Measurements from ENCODE around the gene ZBTB12.
"Not testable (repeated sequence)": the region's sequence is repeated elsewhere in the genome, so short reads cannot be mapped to it uniquely, and the experiment has no call there.

ZBTB12 gene

GRCh38 chr6:31861919-31862343 lies 40.0 kb downstream of the ZBTB12 start:
- peak overlapping the region; percentile 90 for H3K4me3 ChIP-seq (ENCODE audit: control insufficient read depth, low read depth, low read length)
- no peak for TF ChIP-seq CTCF (conservative IDR thresholded peaks at IDR 0.05; ENCODE audit: control insufficient read depth, insufficient read depth, low read depth, low read length)
- DNase-seq (ENCODE audit: low read depth) = no peak

GRCh38 chr6:31861150-31861549 lies 40.7 kb downstream of the ZBTB12 start:
- DNase-seq (ENCODE audit: low read depth) = no peak
- no peak overlapping the region for H3K4me3 ChIP-seq (ENCODE audit: control insufficient read depth, low read depth, low read length)

GRCh38 chr6:31860349-31860748 lies 41.5 kb downstream of the ZBTB12 start:
- no peak overlapping the region for H3K4me3 ChIP-seq (ENCODE audit: control insufficient read depth, low read depth, low read length)
- no peak for TF ChIP-seq CTCF (conservative IDR thresholded peaks at IDR 0.05; ENCODE audit: control insufficient read depth, insufficient read depth, low read depth, low read length)
- no peak for DNase-seq (ENCODE audit: low read depth)

More at GRCh38 chr6:31861150-31861549, 40.7 kb downstream of the ZBTB12 start:
- no peak for TF ChIP-seq CTCF (conservative IDR thresholded peaks at IDR 0.05; ENCODE audit: control insufficient read depth, insufficient read depth, low read depth, low read length)

GRCh38 chr6:31859923-31860322 lies 42.0 kb downstream of the ZBTB12 start:
- TF ChIP-seq CTCF (conservative IDR thresholded peaks at IDR 0.05; ENCODE audit: control insufficient read depth, insufficient read depth, low read depth, low read length) = no peak
- no peak for DNase-seq (ENCODE audit: low read depth)

GRCh38 chr6:31858707-31859106 lies 43.2 kb downstream of the ZBTB12 start:
- no peak overlapping the region for H3K4me3 ChIP-seq (ENCODE audit: control insufficient read depth, low read depth, low read length)
- no peak for TF ChIP-seq CTCF (conservative IDR thresholded peaks at IDR 0.05; ENCODE audit: control insufficient read depth, insufficient read depth, low read depth, low read length)

More at GRCh38 chr6:31859923-31860322, 42.0 kb downstream of the ZBTB12 start:
- no peak overlapping the region for H3K4me3 ChIP-seq (ENCODE audit: control insufficient read depth, low read depth, low read length)

GRCh38 chr6:31857774-31858173 lies 44.1 kb downstream of the ZBTB12 start:
- DNase-seq (ENCODE audit: low read depth); H3K4me3 ChIP-seq (ENCODE audit: control insufficient read depth, low read depth, low read length): not testable (repeated sequence)

More at GRCh38 chr6:31858707-31859106, 43.2 kb downstream of the ZBTB12 start:
- DNase-seq (ENCODE audit: low read depth) = no peak

- DNase-seq (ENCODE audit: low read depth); H3K4me3 ChIP-seq (ENCODE audit: control insufficient read depth, low read depth, low read length): not testable (repeated sequence)
Measured at GRCh38 chr6:31851980-31852718, 49.7 kb downstream of the ZBTB12 start.

GRCh38 chr6:31851485-31851832 lies 50.4 kb downstream of the ZBTB12 start:
- DNase-seq (ENCODE audit: low read depth) = no peak
- no peak for TF ChIP-seq CTCF (conservative IDR thresholded peaks at IDR 0.05; ENCODE audit: control insufficient read depth, insufficient read depth, low read depth, low read length)

More at GRCh38 chr6:31851485-31851832, 50.4 kb downstream of the ZBTB12 start:
- H3K4me3 ChIP-seq (ENCODE audit: control insufficient read depth, low read depth, low read length) = no peak overlapping the region

All from fibroblast of mammary gland (primary cell).